Activated CD4-positive, CD25-positive, alpha-beta regulatory T cell treated with anti-CD3 and anti-CD28 coated beads, Interleukin-2, amount 50 U/mL, for 16 hours (primary cell): ENCODE data around the gene PLEK2.
"Not testable (repeated sequence)": the region's sequence is repeated elsewhere in the genome, so short reads cannot be mapped to it uniquely, and the experiment has no call there.

ENCODE experiments used
- DNase-seq: peaks from one replicate; pipeline ENCODE4 v3.0.0-alpha.2; 2020; ENCODE audit warnings: low read depth, low spot score

PLEK2 gene

DNA sequence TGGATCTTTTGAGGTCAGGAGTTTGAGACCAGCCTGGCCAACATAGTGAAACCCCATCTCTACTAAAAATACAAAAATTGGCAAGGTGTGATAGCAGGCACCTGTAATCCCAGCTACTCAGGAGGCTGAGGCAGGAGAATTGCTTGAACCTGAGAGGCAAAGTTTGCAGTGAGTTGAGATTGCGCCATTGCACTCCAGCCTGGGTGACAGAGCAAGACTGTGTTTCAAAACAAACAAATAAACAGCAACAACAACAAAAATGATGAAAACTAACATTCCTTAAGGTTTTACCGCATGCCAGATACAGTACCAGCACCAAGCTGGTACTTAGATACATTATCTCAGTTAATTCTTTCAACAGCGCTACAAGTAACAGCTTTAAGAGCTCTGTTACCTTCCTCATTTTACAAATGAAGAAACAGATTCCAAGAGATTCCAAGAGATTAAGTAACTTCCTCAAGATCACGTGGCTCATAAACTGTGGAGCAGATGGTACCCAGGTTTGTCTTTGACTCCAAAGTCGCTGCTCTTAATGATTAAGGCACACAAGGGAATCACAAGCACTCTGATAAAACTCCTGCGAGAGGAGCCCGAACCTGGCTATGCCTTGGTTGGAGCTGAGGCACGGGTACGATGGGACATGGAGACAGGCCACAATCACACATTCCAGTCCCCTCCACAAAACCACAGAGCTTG, 17.7 kb upstream of the PLEK2 start:
- DNase-seq = no peak

- no peak for DNase-seq
Measured at GRCh38 chr14:67428501-67429031, 16.6 kb upstream of the PLEK2 start.

DNA sequence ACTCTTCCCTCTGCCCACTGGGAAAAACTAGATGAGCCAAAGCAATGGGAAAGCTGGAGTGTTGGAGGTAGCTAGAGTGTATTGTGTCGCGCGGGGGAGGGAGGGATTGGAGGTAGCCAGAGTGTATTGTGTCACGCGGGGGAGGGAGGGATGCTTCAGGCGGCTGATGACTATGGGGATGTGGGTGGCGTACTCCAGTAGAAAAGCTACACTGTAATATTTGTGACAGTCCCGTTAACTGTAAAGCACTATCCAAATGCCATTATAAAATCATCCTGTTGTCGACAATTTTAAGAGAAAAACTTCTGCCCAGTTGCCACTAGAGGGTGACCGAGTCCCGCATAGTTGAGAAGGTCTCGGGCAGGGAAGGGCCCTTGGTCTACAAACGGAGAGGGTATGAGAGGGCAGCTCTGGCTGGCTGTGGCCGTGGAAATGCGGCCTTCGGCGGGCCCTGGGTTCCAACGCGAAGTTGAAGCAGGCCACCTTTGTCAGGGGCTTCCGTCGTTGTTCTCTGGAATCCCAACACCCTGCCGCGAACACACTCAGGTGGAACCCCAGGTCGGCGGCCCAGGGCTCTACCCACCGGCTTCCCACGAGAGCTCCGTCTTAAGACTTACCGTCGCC, 15.1 kb upstream of the PLEK2 start:
- peak; percentile 52 for DNase-seq

GRCh38 chr14:67426161-67426560, 14.2 kb upstream of the PLEK2 start:
- no peak for DNase-seq

DNA sequence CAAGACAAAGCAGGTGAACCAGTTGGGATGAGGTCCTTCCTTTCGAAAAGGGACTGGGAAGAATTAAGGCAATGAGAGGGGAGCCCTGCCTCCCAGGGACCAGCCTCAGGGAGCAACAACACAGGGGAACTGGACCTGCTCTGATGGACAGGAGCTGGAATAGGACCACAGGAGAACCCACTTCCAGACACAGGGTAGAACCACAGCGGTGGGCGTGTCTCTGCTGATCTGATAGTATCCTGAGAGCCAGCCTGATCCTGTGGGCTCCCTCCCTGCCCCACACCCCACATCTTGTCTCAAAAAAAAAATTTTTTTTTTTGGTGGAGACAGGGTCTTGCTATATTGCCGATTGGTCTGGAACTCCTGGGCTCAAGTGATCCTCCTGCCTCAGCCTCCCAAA, 13.6 kb upstream of the PLEK2 start:
- no peak for DNase-seq

- DNase-seq = no peak
Measured at GRCh38 chr14:67424539-67424938, 12.6 kb upstream of the PLEK2 start.

GRCh38 chr14:67423424-67423823, 11.5 kb upstream of the PLEK2 start:
- no peak for DNase-seq

DNA sequence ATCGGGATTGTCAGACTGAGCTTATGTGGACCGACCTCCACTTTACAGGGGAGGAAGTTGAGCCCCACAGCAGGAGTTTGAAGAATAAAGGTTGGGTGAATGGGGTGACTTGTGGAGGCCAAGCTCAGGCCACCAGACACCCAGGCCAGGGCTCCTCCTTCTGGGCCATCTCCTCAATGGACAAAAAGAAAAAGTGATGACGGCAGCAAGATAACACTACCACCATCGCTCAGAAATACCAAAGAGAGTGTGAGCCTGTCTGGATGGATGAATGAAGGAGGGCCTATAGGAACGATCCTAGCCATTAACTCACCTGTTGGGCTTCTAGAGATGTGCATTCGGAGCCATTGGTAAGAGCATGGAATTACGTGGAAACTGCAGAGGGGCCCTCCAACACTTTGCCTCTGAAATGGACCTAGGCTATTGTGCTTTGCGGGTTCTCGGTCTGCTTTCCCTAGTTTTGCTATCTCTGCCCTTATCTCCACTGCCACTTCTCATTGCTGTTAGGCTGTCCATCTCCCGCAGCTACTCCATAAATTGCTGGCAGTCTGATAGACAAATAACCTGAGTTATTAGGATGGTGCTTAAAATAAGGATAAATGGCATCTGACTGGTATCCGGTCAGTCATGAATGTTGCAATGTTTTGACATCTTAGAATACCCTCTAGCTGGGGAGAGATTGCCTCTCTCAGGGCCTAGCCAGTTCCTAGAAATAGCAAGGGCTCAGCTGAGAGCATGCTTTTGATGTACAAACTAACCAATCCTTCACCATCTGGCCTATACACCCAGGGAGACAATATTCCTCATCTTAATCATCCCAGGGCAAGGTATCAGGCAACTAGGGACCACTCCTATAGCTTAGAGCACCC, 9.6 kb upstream of the PLEK2 start:
- DNase-seq = no peak

- DNase-seq = no peak
Measured at GRCh38 chr14:67420102-67420739, 8.3 kb upstream of the PLEK2 start.

- no peak for DNase-seq
Measured at GRCh38 chr14:67418401-67419191, 6.6 kb upstream of the PLEK2 start.

DNA sequence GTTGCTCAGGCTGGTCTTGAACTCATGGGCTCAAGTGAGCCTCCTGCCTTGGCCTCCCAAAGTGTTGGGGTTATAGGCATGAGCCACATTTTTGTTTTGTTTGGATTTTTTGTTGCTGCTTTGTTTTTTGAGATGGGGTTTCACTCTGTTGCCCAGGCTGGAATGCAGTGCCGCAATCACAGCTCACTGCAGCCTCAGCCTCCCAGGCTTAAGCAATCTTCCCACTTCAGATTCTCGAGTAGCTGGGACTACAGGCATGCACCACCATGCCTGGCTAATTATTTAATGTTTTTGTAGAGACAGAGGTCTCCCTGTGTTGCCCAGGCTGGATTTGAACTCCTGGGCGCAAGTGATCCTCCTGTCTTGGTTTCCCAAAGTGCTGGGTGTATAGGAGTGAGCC, 5.7 kb upstream of the PLEK2 start:
- no peak for DNase-seq

DNA sequence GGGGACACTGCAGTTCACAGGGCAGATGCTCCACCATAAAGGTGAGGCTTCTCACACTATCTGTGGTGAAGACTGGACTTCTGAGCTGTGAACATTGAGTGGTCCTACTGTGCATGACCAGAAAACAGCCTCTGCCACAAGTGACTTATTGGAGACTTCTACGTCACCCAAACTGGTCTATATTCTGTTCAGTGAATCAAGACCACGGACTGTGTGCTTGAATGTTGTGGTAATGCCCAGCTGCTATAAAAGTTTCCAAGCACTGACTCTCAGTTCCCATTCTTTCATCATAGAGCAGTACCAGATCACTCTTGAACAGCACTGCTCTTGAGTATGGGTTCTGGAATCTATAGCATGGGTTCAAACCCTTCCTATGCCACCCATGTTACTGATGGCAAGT, 4.8 kb upstream of the PLEK2 start:
- DNase-seq = no peak

GRCh38 chr14:67416085-67416484, 4.1 kb upstream of the PLEK2 start:
- DNase-seq = no peak

GRCh38 chr14:67415610-67416009, 3.6 kb upstream of the PLEK2 start:
- not testable (repeated sequence) for DNase-seq

DNA sequence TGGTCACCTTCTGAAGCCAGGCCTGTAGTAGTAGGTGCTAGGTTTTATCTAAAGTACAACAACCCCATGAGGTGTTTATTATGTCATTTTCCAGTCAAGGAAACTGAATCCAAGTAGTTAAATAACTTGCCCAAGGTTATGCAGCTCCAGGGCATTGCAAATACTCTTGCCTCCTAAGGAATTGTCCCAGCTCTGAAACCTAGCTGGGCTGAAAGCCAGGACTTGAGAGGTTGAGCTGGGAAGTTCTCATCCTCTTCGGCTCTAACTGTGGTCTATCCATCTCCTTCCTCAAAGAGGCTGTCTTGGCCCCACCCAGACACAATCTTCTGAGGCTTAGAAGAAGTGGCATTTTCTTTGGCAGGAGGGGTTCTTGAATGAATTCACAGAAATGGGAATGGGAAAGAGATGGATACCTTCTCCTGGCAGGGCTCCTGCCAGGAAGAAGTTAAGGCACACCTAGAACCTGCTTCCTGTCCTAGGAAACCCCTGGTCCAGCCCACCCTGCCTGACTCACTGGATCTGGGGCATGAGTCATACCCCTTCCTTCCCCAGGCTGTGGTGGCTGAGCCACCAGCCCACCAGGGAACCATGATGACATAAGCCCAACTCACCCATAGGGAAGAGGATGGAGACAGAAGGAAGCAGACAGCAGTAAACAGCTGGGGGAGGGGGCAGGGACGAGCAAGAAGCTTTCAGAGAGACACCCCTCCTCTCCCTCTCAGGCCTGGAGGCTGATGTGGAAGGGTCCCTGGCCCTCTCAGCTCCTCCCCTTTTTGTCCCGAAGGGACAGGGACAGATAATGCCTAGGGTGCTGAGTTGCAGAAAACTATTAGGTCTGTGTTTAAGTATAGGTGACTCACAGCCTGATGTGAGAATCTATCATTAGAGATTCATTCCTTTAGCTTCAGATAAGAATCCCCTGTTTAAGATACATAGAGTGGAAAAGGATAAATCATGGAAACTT, 2.1 kb upstream of the PLEK2 start:
- no peak for DNase-seq

DNA sequence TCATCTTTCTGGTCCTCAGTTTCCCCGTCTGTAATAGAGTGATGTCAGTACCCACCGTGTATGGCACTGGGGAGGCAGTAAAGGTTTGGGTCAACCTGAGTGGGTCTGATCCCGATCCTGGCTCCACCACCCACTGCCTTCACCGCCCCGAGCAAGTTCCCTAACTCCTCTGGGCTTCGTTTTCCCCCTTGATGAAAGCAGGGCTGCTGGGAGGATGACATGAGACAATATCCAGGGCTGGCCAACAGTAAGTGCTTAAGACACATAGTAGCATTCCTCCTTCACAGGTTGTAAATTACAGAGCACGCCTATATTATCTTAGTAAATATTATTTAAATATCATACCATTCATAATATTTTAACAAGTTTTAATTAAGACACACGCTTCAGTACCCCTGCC, 595 bp downstream of the PLEK2 start:
- no peak for DNase-seq

GRCh38 chr14:67410313-67410712, 1.7 kb downstream of the PLEK2 start:
- no peak for DNase-seq

GRCh38 chr14:67409461-67409860, 2.5 kb downstream of the PLEK2 start:
- no peak for DNase-seq

DNA sequence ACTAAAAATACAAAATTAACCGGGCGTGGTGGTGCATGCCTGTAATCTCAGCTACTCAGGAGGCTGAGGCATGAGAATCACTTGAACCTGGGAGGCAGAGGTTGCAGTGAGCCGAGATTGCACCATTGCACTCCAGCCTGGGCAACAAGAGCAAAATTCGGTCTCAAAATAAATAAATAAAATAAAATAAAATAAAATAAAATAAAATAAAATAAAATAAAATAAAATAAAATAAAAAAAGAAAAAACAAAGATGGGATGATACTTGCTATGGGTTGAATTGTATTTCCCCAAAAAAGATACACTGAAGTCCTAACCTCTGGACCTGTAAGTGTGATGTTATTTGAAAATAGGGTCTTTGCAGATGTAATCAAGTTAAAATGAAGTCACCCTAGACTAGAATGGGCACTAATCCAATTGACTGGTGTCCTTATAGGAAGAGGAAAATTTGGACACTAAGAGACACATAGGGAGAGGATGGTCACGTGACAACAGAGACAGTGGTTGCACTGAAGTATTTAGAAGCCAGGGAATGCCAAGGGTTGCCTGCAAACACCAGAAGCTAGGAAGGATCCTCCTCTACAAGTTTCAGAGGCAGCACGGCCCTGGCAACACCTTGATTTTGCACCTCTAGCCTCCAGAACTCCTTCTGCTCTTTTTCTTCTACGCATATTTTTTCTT, 3.7 kb downstream of the PLEK2 start:
- DNase-seq = not testable (repeated sequence)
